ENCODE results near the gene IQSEC3.

The IQSEC3 gene

GRCh38 chr12:144650-145284 lies 78.2 kb downstream of the IQSEC3 start:
- no peak for DNase-seq

- no peak for DNase-seq
Measured at GRCh38 chr12:145369-145960, 78.9 kb downstream of the IQSEC3 start.

- DNase-seq = no peak
Measured at GRCh38 chr12:147242-147641, 80.7 kb downstream of the IQSEC3 start.

- no peak for DNase-seq
Measured at GRCh38 chr12:148676-149416, 82.3 kb downstream of the IQSEC3 start.

- no peak for DNase-seq
Measured at GRCh38 chr12:151579-151978, 85.0 kb downstream of the IQSEC3 start.

GRCh38 chr12:152440-152839 lies 85.9 kb downstream of the IQSEC3 start:
- DNase-seq = peak; percentile 29

- peak; percentile 24 for DNase-seq
Measured at GRCh38 chr12:153080-153746, 86.6 kb downstream of the IQSEC3 start.

- DNase-seq = no peak
Measured at GRCh38 chr12:154058-154457, 87.5 kb downstream of the IQSEC3 start.

- no peak for DNase-seq
Measured at GRCh38 chr12:155006-155405, 88.4 kb downstream of the IQSEC3 start.

- no peak for DNase-seq
Measured at GRCh38 chr12:155646-156045, 89.1 kb downstream of the IQSEC3 start.

GRCh38 chr12:156945-157344 lies 90.4 kb downstream of the IQSEC3 start:
- no peak for DNase-seq

- no peak for DNase-seq
Measured at GRCh38 chr12:157644-158043, 91.1 kb downstream of the IQSEC3 start.

GRCh38 chr12:159156-159782 lies 92.7 kb downstream of the IQSEC3 start:
- DNase-seq = no peak

GRCh38 chr12:160858-161257 lies 94.3 kb downstream of the IQSEC3 start:
- no peak for DNase-seq

- DNase-seq = no peak
Measured at GRCh38 chr12:161823-162222, 95.3 kb downstream of the IQSEC3 start.

- no peak for DNase-seq
Measured at GRCh38 chr12:162467-163307, 96.1 kb downstream of the IQSEC3 start.

- no peak for DNase-seq
Measured at GRCh38 chr12:163406-163986, 96.9 kb downstream of the IQSEC3 start.

- DNase-seq = no peak
Measured at GRCh38 chr12:164207-164606, 97.6 kb downstream of the IQSEC3 start.

- no peak for DNase-seq
Measured at GRCh38 chr12:165862-166368, 99.3 kb downstream of the IQSEC3 start.

- DNase-seq = no peak
Measured at GRCh38 chr12:166425-167075, 100.0 kb downstream of the IQSEC3 start.

- no peak for DNase-seq
Measured at GRCh38 chr12:167959-168600, 101.5 kb downstream of the IQSEC3 start.
